Measurements from ENCODE around the gene SPOCK1.

The SPOCK1 gene

GRCh38 chr5:137001026-137001569, 498.0 kb downstream of the SPOCK1 start:
- no peaks in the 10 kb centered on the region; the same call in 1 of the 2 replicates for H3K27me3 ChIP-seq (replicated peaks; ENCODE audit: control insufficient read depth, insufficient read depth, low read length)
- no peak for TF ChIP-seq CTCF (IDR thresholded peaks at IDR 0.05; ENCODE audit: insufficient read depth, low read length, poor library complexity, severe bottlenecking)
- no peak overlapping the region for H3K4me3 ChIP-seq (replicated peaks; ENCODE audit: low read depth, low read length)
- no peaks in the 10 kb centered on the region for H3K36me3 ChIP-seq (ENCODE audit: control insufficient read depth, insufficient read depth, low read length)
- DNase-seq (ENCODE audit: extremely low read depth, insufficient read length) = no peak

DNA sequence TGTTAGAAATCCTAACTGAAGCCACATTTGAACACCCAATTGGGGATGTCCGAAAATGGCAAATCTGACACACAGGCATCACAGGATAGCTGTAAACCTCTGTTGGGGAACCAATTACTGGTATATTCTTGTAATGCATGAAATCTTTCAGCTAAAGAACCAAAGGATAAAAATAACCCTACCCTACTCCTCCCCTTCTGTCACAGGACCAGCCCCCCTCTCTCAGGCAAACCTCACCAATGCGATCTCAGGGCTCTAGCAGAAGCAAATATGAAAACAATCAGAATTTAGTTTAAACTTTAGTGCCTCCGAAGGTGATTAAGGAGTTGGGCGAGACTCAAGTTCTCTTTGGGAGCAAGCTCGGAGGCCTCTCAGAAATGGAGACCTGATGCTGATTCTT, 499.3 kb downstream of the SPOCK1 start:
- Histone ChIP-seq H3K4me3 (replicated peaks; ENCODE audit: low read depth, low read length) (no peak overlapping the region), H3K27me3 (replicated peaks; ENCODE audit: control insufficient read depth, insufficient read depth, low read length) (no peaks in the 10 kb centered on the region; the same call in 1 of the 2 replicates), H3K36me3 (ENCODE audit: control insufficient read depth, insufficient read depth, low read length) (no peaks in the 10 kb centered on the region)
- DNase-seq (ENCODE audit: extremely low read depth, insufficient read length) = no peak
- no peak for TF ChIP-seq CTCF (IDR thresholded peaks at IDR 0.05; ENCODE audit: insufficient read depth, low read length, poor library complexity, severe bottlenecking)

DNA sequence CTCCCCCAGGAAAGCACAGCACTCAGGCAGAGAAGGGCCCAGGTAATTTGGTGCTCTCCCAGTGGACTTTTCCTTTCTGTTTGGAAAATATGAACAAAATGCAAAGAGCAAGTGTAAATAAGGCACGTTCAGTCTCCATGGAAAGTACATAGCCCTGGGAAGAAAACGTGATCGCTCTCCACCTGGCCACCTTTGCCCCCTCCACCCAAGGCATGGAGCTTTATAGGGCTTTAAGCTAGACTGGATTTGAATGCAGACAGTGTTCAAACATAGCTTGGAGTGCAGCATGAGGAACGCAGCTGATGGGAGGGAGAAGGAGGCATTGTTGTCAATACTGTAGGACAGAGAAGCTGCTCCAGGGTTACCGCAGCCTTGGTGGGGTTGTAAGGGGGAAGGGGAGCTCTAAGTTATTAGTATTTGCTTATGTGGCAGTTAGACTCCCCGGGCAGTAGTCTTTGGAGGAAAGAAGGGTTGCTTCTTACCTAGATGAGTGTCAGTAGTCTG, 500.2 kb downstream of the SPOCK1 start:
- H3K36me3 ChIP-seq (ENCODE audit: control insufficient read depth, insufficient read depth, low read length) = no peaks in the 10 kb centered on the region
- no peak for TF ChIP-seq CTCF (IDR thresholded peaks at IDR 0.05; ENCODE audit: insufficient read depth, low read length, poor library complexity, severe bottlenecking)
- no peak for DNase-seq (ENCODE audit: extremely low read depth, insufficient read length)

DNA sequence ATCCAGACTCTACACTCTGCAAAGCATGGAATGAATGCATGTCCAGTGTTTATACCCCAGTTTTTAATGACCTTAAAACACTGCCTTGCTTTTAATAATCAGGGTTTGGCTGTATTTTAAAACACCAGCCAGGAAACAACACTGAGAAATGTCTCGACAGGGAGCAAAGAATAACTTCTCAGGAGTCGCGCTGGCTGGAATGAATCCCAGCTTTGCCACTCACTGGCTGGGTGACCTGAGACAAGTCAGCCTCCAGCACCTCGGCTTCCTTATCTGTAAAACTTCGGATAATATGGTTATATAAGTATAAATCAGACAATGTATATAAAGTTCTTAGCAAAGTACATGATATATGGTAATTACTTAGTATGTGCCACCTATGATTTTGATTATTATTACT, 505.0 kb downstream of the SPOCK1 start:
- Histone ChIP-seq H3K27me3 (replicated peaks; ENCODE audit: control insufficient read depth, insufficient read depth, low read length) (no peaks in the 10 kb centered on the region; the same call in 1 of the 2 replicates), H3K36me3 (ENCODE audit: control insufficient read depth, insufficient read depth, low read length) (no peaks in the 10 kb centered on the region), H3K4me3 (replicated peaks; ENCODE audit: low read depth, low read length) (no peak overlapping the region)
- DNase-seq (ENCODE audit: extremely low read depth, insufficient read length) = no peak
- TF ChIP-seq CTCF (IDR thresholded peaks at IDR 0.05; ENCODE audit: insufficient read depth, low read length, poor library complexity, severe bottlenecking) = no peak

More for the DNA sequence above, 500.2 kb downstream of the SPOCK1 start:
- no peak overlapping the region for H3K4me3 ChIP-seq (replicated peaks; ENCODE audit: low read depth, low read length)
- no peaks in the 10 kb centered on the region; the same call in 1 of the 2 replicates for H3K27me3 ChIP-seq (replicated peaks; ENCODE audit: control insufficient read depth, insufficient read depth, low read length)

- Histone ChIP-seq H3K36me3 (ENCODE audit: control insufficient read depth, insufficient read depth, low read length) (no peaks in the 10 kb centered on the region), H3K4me3 (replicated peaks; ENCODE audit: low read depth, low read length) (no peak overlapping the region), H3K27me3 (replicated peaks; ENCODE audit: control insufficient read depth, insufficient read depth, low read length) (no peaks in the 10 kb centered on the region; the same call in 1 of the 2 replicates)
- no peak for DNase-seq (ENCODE audit: extremely low read depth, insufficient read length)
- no peak for TF ChIP-seq CTCF (IDR thresholded peaks at IDR 0.05; ENCODE audit: insufficient read depth, low read length, poor library complexity, severe bottlenecking)
These were observed 506.2 kb downstream of the SPOCK1 start for GRCh38 chr5:136992796-136993489.
